HEK293 (cell line): ENCODE data around the gene CCDC85C.
A peak's percentile ranks its signal among the peaks of the same experiment; 100 is the strongest.

Experiments
- CTCF ChIA-PET: fragments of 350-600 bp; formaldehyde crosslinking; extraction: SDS; loops from one replicate; lab custom pipeline; 2021; ENCODE audit warnings: antibody characterized with exemption; lab: Yijun Ruan, JAX
- POLR2A ChIA-PET: fragments of 300-600 bp; formaldehyde crosslinking; extraction: SDS; loops from one replicate; lab custom pipeline; 2020; ENCODE audit warnings: antibody characterized with exemption, inconsistent platforms; lab: Yijun Ruan, JAX
- H3K27ac ChIP-seq: fragments of 200-500 bp; sonication (Bioruptor generic); 2 replicates; pipeline ENCODE4 v1.5.1; 2014; ENCODE audit warnings: low read depth, low read length, control low read depth, inconsistent platforms; ENCODE audit errors: extremely low read depth
- H3K36me3 ChIP-seq, 2 experiments: fragments of 200-500 bp in 1 of 2; sonication (Bioruptor generic) in 1 of 2; 1 replicate in 1 of 2; 2 replicates in 1 of 2; pipeline ENCODE4 v1.5.1; 2014 to 2017; ENCODE audit warnings: inconsistent platforms in 2 of 2, low read length in 2 of 2; ENCODE audit not compliant: control insufficient read depth in 2 of 2, insufficient read depth in 1 of 2
- H3K4me1 ChIP-seq: fragments of 200-500 bp; sonication (Bioruptor generic); 2 replicates; pipeline ENCODE4 v1.5.1; 2014; ENCODE audit warnings: mild to moderate bottlenecking, low read length, inconsistent platforms; ENCODE audit not compliant: control insufficient read depth, insufficient read depth
- H3K4me3 ChIP-seq: 2 replicates; pipeline ENCODE4 v1.5.1; 2011; ENCODE audit warnings: low read depth, mild to moderate bottlenecking, control low read depth, low read length, moderate library complexity
- H3K9me3 ChIP-seq: fragments of 200-500 bp; sonication (Bioruptor generic); 2 replicates; pipeline ENCODE4 v1.5.1; 2014; ENCODE audit warnings: low read depth, low read length, inconsistent platforms; ENCODE audit not compliant: control insufficient read depth, insufficient read depth
- CTCF ChIP-seq: fragments of 450-650 bp; formaldehyde crosslinking; IDR thresholded peaks from 2 replicates; pipeline ENCODE4 v1.5.1; 2016; ENCODE audit warnings: missing biosample characterization, missing genetic modification characterization
- GFI1B ChIP-seq: fragments of 450-650 bp; formaldehyde crosslinking; IDR thresholded peaks from 2 replicates; pipeline ENCODE4 v1.5.1; 2016; ENCODE audit warnings: missing biosample characterization, missing genetic modification characterization
- HOXD13 ChIP-seq: sonication (generic); formaldehyde crosslinking; IDR thresholded peaks from 2 replicates; pipeline ENCODE4 v1.8.0; 2022; ENCODE audit warnings: missing genetic modification reagents, borderline replicate concordance
- IKZF3 ChIP-seq: fragments of 450-650 bp; IDR thresholded peaks from 2 replicates; pipeline ENCODE4 v1.5.0; 2018; ENCODE audit warnings: missing biosample characterization, mild to moderate bottlenecking, missing genetic modification characterization, moderate library complexity
- PRDM2 ChIP-seq: fragments of 450-650 bp; formaldehyde crosslinking; IDR thresholded peaks from 2 replicates; pipeline ENCODE4 v1.5.1; 2016; ENCODE audit warnings: missing biosample characterization, missing genetic modification characterization, borderline replicate concordance
- SCRT1 ChIP-seq: fragments of 450-650 bp; formaldehyde crosslinking; IDR thresholded peaks from 2 replicates; pipeline ENCODE4 v1.5.1; 2016; ENCODE audit warnings: missing biosample characterization, missing genetic modification characterization, borderline replicate concordance
- SCRT2 ChIP-seq: fragments of 450-650 bp; formaldehyde crosslinking; IDR thresholded peaks from 2 replicates; pipeline ENCODE4 v1.5.1; 2016; ENCODE audit warnings: missing biosample characterization, missing genetic modification characterization
- ZFP37 ChIP-seq: fragments of 450-650 bp; formaldehyde crosslinking; IDR thresholded peaks from 2 replicates; pipeline ENCODE4 v1.5.1; 2016; ENCODE audit warnings: missing biosample characterization, missing genetic modification characterization
- ZNF112 ChIP-seq: fragments of 450-650 bp; formaldehyde crosslinking; IDR thresholded peaks from 2 replicates; pipeline ENCODE4 v1.5.0; 2017; ENCODE audit warnings: missing biosample characterization, missing genetic modification characterization
- ZNF157 ChIP-seq: fragments of 450-650 bp; formaldehyde crosslinking; IDR thresholded peaks from 2 replicates; pipeline ENCODE4 v1.5.1; 2016; ENCODE audit warnings: missing biosample characterization, missing genetic modification characterization
- ZNF16 ChIP-seq: fragments of 450-650 bp; formaldehyde crosslinking; IDR thresholded peaks from 2 replicates; pipeline ENCODE4 v1.5.1; 2016; ENCODE audit warnings: low read depth, missing biosample characterization, missing genetic modification characterization
- ZNF274 ChIP-seq, 2 experiments: fragments of 200-500 bp in 1 of 2; fragments of 450-650 bp in 1 of 2; sonication (Bioruptor generic) in 1 of 2; formaldehyde crosslinking in 1 of 2; IDR thresholded peaks; 2 replicates each; pipeline versions ENCODE4 v1.5.1 to v1.6.1; 2014 to 2016; ENCODE audit warnings: borderline replicate concordance in 1 of 2, inconsistent platforms in 1 of 2, low read length in 1 of 2, missing biosample characterization in 1 of 2, missing genetic modification characterization in 1 of 2
- ZNF560 ChIP-seq: fragments of 450-650 bp; formaldehyde crosslinking; IDR thresholded peaks from 2 replicates; pipeline ENCODE4 v1.5.1; 2017; ENCODE audit warnings: missing biosample characterization, missing genetic modification characterization, borderline replicate concordance
- ZNF596 ChIP-seq: fragments of 450-650 bp; IDR thresholded peaks from 2 replicates; pipeline ENCODE4 v1.5.0; 2018; ENCODE audit warnings: missing biosample characterization, mild to moderate bottlenecking, missing genetic modification characterization, moderate library complexity
- ZNF707 ChIP-seq: fragments of 450-650 bp; formaldehyde crosslinking; IDR thresholded peaks from 2 replicates; pipeline ENCODE4 v1.5.1; 2016; ENCODE audit warnings: missing biosample characterization, missing genetic modification characterization
- ZNF843 ChIP-seq: fragments of 450-650 bp; formaldehyde crosslinking; IDR thresholded peaks from 2 replicates; pipeline ENCODE4 v1.5.1; 2016; ENCODE audit warnings: missing biosample characterization, missing genetic modification characterization
- TF ChIP-seq, protein P1 (sequence below): IDR thresholded peaks from 2 replicates; pipeline ENCODE4 v1.6.1; 2011; ENCODE audit warnings: mild to moderate bottlenecking, low read depth, low read length, borderline replicate concordance

The CCDC85C gene

DNA sequence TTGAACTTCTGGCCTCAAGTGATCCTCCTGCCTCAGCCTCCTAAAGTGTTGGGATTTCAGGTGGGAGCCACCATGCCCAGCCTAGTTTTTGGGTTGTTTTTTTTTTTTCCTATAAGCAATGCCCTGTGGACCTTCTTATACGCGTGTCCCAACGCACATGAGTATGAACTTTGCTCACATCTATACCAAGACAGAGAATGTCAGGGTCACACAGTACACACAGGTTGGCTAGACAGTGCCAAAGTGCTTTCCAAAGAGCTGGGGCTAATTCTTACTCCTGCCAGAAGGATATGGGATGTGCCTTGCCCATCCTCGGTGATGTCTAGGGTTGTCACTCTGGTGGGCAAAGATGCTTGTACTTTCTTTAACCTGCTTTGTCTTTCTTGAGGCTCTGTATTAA is 7.6 kb upstream of the CCDC85C start (continued):
- TF ChIP-seq ZNF274 (IDR thresholded peaks at IDR 0.05; ENCODE audit: low read length) (no peak), ZNF274 (tag by site-specific recombination; IDR thresholded peaks at IDR 0.05; ENCODE audit: borderline replicate concordance) (no peak), ZNF596 (tag by site-specific recombination) (no peak), GFI1B (tag by site-specific recombination) (no peak), ZNF843 (no peak), HOXD13 (CRISPR knock-in tag) (no peak), ZNF157 (tag by site-specific recombination) (no peak), ZNF707 (no peak), ZNF112 (tag by site-specific recombination) (no peak), IKZF3 (tag by site-specific recombination) (no peak), SCRT1 (no peak), ZFP37 (tag by site-specific recombination) (no peak)
- TF ChIP-seq, protein P1, sequence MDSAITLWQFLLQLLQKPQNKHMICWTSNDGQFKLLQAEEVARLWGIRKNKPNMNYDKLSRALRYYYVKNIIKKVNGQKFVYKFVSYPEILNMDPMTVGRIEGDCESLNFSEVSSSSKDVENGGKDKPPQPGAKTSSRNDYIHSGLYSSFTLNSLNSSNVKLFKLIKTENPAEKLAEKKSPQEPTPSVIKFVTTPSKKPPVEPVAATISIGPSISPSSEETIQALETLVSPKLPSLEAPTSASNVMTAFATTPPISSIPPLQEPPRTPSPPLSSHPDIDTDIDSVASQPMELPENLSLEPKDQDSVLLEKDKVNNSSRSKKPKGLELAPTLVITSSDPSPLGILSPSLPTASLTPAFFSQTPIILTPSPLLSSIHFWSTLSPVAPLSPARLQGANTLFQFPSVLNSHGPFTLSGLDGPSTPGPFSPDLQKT: no peak

- Histone ChIP-seq H3K4me3 (no peak overlapping the region), H3K9me3 (no peaks in the 10 kb centered on the region), H3K4me1 (peaks cover 10% of the 10 kb centered on the region), H3K36me3 (no peaks in the 10 kb centered on the region), H3K27ac (no peak overlapping the region)
- ChIA-PET CTCF (interaction anchor here (1.4 kb wide), 1 partner anchor 19 kb away, joined by 4 read pairs; no protein-coding TSS in a partner anchor), POLR2A (no interaction called here)
- TF ChIP-seq ZNF16 (tag by site-specific recombination) (peak; percentile 70), SCRT2 (tag by site-specific recombination) (peak; percentile 65; the same call in 1 of the 2 replicates), CTCF (no peak), ZNF560 (tag by site-specific recombination) (no peak), PRDM2 (tag by site-specific recombination) (no peak)
Observed at GRCh38 chr14:99609245-99610170, 5.5 kb upstream of the CCDC85C start.
